Activated CD4-positive, alpha-beta T cell treated with anti-CD3 and anti-CD28 coated beads, Interleukin-2, amount 10 ng/mL, durations not matched to agents 7 days and 5 days (primary cell): Measurements from ENCODE around the gene PRPF6. TPM values are rescaled to one million over a fixed set of nuclear protein-coding genes. Genes with fewer than 3 reads are reported as not detected.
A peak's percentile ranks its signal among the peaks of the same experiment; 100 is the strongest.

ENCODE experiments used
- CTCF ChIA-PET: fragments of 350-600 bp; sonication (Branson Sonifier 250); formaldehyde crosslinking; loops from one replicate; lab custom pipeline; 2021; ENCODE audit warnings: antibody characterized with exemption; lab: Charles Lee
- POLR2A ChIA-PET: fragments of 350-600 bp; sonication (Branson Sonifier 250); formaldehyde crosslinking; loops from one replicate; lab custom pipeline; 2021; ENCODE audit warnings: antibody characterized with exemption; lab: Charles Lee
- DNase-seq: peaks from one replicate; pipeline ENCODE4 v3.0.0-alpha.2; 2020
- H3K27ac Mint-ChIP-seq: one replicate; pipeline ENCODE4 v1.8.0; 2021; ENCODE audit warnings: mild to moderate bottlenecking, moderate library complexity, mixed read lengths
- H3K27me3 Mint-ChIP-seq: one replicate; pipeline ENCODE4 v1.8.0; 2021; ENCODE audit warnings: mixed read lengths
- H3K36me3 Mint-ChIP-seq: one replicate; pipeline ENCODE4 v1.8.0; 2021; ENCODE audit warnings: low read depth, mixed read lengths
- H3K4me1 Mint-ChIP-seq: one replicate; pipeline ENCODE4 v1.8.0; 2021; ENCODE audit warnings: mixed read lengths
- H3K4me3 Mint-ChIP-seq: one replicate; pipeline ENCODE4 v1.8.0; 2021; ENCODE audit warnings: mild to moderate bottlenecking, moderate library complexity, mixed read lengths
- H3K9me3 Mint-ChIP-seq: one replicate; pipeline ENCODE4 v1.8.0; 2021; ENCODE audit warnings: mixed read lengths
- microRNA-seq: library from miRNA; unstranded; fragments of <30 nt; microRNA quantifications from one replicate; pipeline ENCODE4 v1.2.0, GENCODE V29; 2021; ENCODE audit warnings: borderline microRNAs expressed, borderline replicate concordance
- total RNA-seq, 2 experiments: library from RNA; stranded (reverse); gene quantifications; one replicate each; pipeline ENCODE4 v1.2.3, GENCODE V29; 2021

PRPF6 gene
- total RNA-seq, 2 experiments from 2014 or later = 67.1 to 70.8 TPM

GRCh38 chr20:64080813-64081623, 100.1 kb downstream of the PRPF6 start:
- peaks cover 24% of the 10 kb centered on the region for H3K27me3 Mint-ChIP-seq
- H3K4me3 Mint-ChIP-seq = peak overlapping the region; percentile 70
- peaks cover 42% of the 10 kb centered on the region for H3K4me1 Mint-ChIP-seq
- DNase-seq = no peak
- no peaks in the 10 kb centered on the region for H3K9me3 Mint-ChIP-seq
- CTCF ChIA-PET = interaction anchor here (1.2 to 2.0 kb wide), 2 partner anchors 12 kb away, joined by 4 to 10 read pairs; no protein-coding TSS in a partner anchor
- POLR2A ChIA-PET = no interaction called here
- peak overlapping the region; percentile 65 for H3K27ac Mint-ChIP-seq
- H3K36me3 Mint-ChIP-seq = peaks cover 16% of the 10 kb centered on the region

GRCh38 chr20:64081624-64081964, 100.7 kb downstream of the PRPF6 start:
- CTCF ChIA-PET = interaction anchor here (1.1 to 1.2 kb wide), 2 partner anchors 13 to 19 kb away, joined by 3 to 4 read pairs; partner anchors contain the start of gene TCEA2
- Mint-ChIP-seq H3K9me3 (no peaks in the 10 kb centered on the region), H3K4me3 (peak overlapping the region; percentile 43), H3K4me1 (peaks cover 38% of the 10 kb centered on the region), H3K36me3 (peaks cover 15% of the 10 kb centered on the region), H3K27me3 (peaks cover 28% of the 10 kb centered on the region), H3K27ac (peak overlapping the region; percentile 54)
- POLR2A ChIA-PET = no interaction called here
- no peak for DNase-seq

GRCh38 chr20:64082126-64082731, 101.3 kb downstream of the PRPF6 start:
- Mint-ChIP-seq H3K36me3 (peaks cover 12% of the 10 kb centered on the region), H3K27me3 (peaks cover 28% of the 10 kb centered on the region), H3K4me3 (peak overlapping the region; percentile 43), H3K27ac (peak overlapping the region; percentile 54), H3K9me3 (no peaks in the 10 kb centered on the region), H3K4me1 (peaks cover 33% of the 10 kb centered on the region)
- no peak for DNase-seq
- ChIA-PET POLR2A (no interaction called here), CTCF (interaction anchor here (1.0 to 1.7 kb wide), 4 partner anchors 13 to 204 kb away, joined by 3 to 6 read pairs (median 3); partner anchors contain the start of gene TCEA2)

Small RNAs within 50 kb of the gene (microRNA-seq; reads per million reads assigned to microRNA genes)
- gene MIR1914 (not detected), gene MIR647 (1.1 reads per million), gene MIR6813 (0.84 reads per million)

Other genes with a start within 250 kb of the PRPF6 start
- gene LIME1, start 244.5 kb upstream of the PRPF6 start, total RNA-seq = 100 to 1,000 TPM; 253 to 302 TPM
- gene SLC2A4RG, start 241.4 kb upstream of the PRPF6 start, total RNA-seq = 100 to 1,000 TPM; 105 to 129 TPM
- not detected for gene ZBTB46, start 149.9 kb upstream of the PRPF6 start, total RNA-seq
- not detected for gene ABHD16B, start 119.6 kb upstream of the PRPF6 start, total RNA-seq
- gene TPD52L2, start 115.9 kb upstream of the PRPF6 start, total RNA-seq = 10 to 100 TPM; 39.6 to 41.6 TPM
- 10 to 100 TPM; 54.0 to 58.7 TPM for gene DNAJC5, start 86.0 kb upstream of the PRPF6 start, total RNA-seq
- 10 to 100 TPM; 37.8 to 41.0 TPM for gene UCKL1, start 24.7 kb upstream of the PRPF6 start, total RNA-seq
- gene ZNF512B, start 11.2 kb upstream of the PRPF6 start, total RNA-seq = 10 to 100 TPM; 19.3 to 21.4 TPM
- 10 to 100 TPM; 16.3 to 17.2 TPM for gene SAMD10, start 1.5 kb upstream of the PRPF6 start, total RNA-seq
- gene C20orf204, start 55.0 kb downstream of the PRPF6 start, total RNA-seq = 1 to 10 TPM; 3.5 to 4.8 TPM
- gene SOX18, start 68.5 kb downstream of the PRPF6 start, total RNA-seq = under 1 TPM; 0.10 to 0.15 TPM
- 10 to 100 TPM; 47.6 to 57.9 TPM for gene TCEA2, start 82.1 kb downstream of the PRPF6 start, total RNA-seq
- gene RGS19, start 98.4 kb downstream of the PRPF6 start, total RNA-seq = 100 to 1,000 TPM; 105 to 107 TPM
- gene OPRL1, start 99.0 kb downstream of the PRPF6 start, total RNA-seq = 1 to 10 TPM; 1.6 TPM
- gene LKAAEAR1, start 103.3 kb downstream of the PRPF6 start, total RNA-seq = under 1 TPM; 0.44 to 0.89 TPM
- gene NPBWR2, start 126.4 kb downstream of the PRPF6 start, total RNA-seq = not detected
- gene MYT1, start 183.3 kb downstream of the PRPF6 start, total RNA-seq = not detected